ENCODE measurements around the gene PDZD2.

DNA sequence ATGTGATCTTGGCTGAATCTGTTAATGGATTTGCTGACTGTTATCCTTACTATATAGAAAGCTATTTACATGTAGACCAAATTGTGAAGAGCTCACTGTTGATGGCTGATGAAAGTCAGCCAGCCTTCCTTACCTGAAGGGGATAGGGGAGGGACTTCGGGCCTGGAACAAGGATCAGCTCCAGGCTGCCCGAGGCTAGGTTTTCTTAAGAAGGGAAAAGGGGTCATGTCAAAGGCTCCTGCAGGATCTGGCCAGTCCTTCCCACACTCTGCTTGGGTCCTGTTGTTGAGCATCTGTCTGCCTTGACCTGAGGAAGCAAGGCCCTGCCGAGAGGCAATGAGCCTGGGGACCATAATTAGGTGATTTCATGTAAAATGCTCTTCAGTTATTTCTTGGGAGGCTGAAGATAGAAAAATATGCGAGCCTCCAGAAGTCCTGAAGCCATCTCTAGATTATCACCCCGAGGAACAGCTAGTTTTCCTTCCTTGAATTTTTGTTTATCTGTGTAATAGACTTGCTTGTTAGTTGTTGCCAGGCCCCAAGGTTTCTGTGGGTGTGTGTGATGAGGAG lies 261.4 kb downstream of the PDZD2 start:
- TF ChIP-seq, protein P1, sequence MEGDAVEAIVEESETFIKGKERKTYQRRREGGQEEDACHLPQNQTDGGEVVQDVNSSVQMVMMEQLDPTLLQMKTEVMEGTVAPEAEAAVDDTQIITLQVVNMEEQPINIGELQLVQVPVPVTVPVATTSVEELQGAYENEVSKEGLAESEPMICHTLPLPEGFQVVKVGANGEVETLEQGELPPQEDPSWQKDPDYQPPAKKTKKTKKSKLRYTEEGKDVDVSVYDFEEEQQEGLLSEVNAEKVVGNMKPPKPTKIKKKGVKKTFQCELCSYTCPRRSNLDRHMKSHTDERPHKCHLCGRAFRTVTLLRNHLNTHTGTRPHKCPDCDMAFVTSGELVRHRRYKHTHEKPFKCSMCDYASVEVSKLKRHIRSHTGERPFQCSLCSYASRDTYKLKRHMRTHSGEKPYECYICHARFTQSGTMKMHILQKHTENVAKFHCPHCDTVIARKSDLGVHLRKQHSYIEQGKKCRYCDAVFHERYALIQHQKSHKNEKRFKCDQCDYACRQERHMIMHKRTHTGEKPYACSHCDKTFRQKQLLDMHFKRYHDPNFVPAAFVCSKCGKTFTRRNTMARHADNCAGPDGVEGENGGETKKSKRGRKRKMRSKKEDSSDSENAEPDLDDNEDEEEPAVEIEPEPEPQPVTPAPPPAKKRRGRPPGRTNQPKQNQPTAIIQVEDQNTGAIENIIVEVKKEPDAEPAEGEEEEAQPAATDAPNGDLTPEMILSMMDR (IDR thresholded peaks at IDR 0.05; ENCODE audit: poor library complexity) = no peak
- TF ChIP-seq EZH2 (IDR thresholded peaks at IDR 0.05; ENCODE audit: borderline replicate concordance) (no peak), EZH2phosphoT487 (IDR thresholded peaks at IDR 0.05; ENCODE audit: low read depth, severe bottlenecking, unreplicated experiment) (no peak)

Data from hepatocyte (in vitro differentiated cells).